NCI-H146 (cell line): ENCODE results near the gene ZNF197.
"Not testable (repeated sequence)": the region's sequence is repeated elsewhere in the genome, so short reads cannot be mapped to it uniquely, and the experiment has no call there.

Experiments
- DNase-seq: peaks from one replicate; lab custom pipeline; 2025; lab: John Stamatoyannopoulos, UW

The ZNF197 gene

DNA sequence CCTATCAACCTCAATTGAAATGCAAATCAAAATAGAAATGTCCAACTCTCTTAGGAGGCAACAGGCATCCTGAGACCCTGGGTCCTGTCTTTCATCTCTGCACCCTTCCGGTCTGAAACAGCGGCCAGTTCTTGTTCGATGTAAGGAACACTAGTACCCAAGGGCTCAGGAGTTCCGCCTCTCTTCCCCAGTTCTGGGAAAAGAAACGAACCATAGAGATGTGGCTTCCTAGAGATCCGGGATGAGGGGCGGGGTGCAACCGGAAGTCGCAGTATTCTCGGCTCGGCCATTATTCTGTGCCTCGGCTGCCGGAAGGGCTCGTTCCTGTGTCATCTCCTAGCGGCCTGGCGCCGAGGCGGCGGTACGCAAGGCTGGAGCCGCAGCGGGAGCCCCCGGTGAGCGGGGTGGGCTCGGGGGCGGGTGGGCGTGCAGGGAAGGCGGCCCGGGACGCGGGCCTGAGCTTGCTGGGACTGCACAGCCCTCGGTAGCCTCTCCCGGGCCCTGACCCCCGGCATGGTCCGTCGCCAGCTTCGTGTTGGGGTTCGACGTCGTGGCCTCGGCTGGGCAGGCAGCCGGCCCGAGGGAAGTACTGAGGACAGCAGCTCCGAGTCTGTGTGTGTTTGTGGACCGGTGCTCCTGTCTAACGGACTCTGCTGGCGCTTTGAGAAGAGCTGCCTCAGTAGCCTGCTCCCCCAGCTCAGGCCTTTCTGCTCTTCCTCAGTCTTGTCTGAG lies at the start of gene ZNF197:
Gene ZNF197 (plus strand): TSS at position 288 of the 732 bp plus-strand sequence. CDS start 4,119 bp downstream, outside the sequence.
- peak; percentile 91 for DNase-seq

DNA sequence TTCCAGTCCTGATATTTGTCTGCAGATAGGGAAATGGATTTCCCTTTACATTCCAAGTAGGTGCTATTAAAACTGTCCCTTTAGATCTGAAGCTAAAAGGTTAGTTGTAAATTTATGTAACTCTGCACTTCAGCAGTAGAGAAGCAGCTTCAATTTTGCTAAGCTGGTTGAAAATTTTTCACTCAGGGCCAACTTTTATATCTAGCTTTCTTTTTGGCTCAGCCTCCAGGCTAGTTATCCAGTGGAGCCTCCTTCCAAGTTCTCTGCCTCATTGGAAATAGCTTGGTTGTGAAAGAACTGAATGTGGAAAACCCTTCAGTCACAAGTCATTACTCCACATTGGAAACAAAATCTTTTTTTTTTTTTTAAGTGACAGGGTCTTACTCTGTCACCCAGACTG lies 48.2 kb upstream of the ZNF197 start:
- DNase-seq: no peak

DNA sequence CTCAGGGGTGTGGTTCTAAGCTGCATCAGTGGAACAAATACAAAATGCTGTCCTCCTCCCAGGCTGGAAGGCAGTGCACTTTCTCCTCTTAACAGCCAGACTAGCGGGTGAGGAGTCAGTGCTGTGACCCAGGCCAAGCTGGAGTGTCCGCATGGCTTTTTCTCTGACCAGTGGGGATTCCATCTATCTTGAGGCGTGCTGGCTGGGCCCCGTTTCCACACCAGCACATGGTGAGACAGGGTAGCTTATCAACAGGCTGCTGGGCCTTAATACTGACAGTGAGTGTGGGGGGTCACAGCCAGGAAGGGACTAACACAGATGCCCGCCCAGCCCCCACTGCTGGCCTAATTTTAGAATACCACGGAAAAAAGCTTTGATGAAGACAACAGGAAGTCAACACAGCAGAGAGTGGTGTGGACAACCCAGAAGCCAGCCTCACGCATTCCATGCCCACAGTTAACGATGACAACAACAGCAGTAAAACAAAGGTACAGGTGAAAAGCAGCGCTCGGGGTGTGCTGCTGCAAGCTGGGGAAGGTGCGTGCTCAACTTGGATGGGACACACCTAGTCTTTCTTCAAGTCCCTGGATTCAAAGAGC lies 47.4 kb upstream of the ZNF197 start:
- DNase-seq: not testable (repeated sequence)

DNA sequence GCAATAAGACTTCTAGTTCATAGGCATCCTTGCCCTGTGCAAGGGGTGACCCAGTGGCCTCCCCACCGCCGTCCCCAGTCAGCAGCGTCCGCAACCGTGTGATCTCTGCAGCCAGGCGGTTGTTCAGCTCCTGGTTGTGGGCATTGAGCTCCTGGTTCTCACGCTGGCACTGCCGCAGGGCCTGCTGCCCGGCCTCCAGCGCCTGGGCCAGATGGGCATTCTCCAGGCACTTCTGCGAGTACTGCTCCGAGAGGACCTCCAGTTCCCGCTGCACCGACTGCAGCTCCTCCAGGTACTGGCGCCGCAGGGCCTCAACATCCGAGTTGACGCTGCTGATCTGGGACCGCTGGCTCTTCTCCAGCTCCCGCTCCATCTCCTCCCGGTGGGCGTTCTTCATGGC lies 46.5 kb upstream of the ZNF197 start:
- not testable (repeated sequence) for DNase-seq

DNA sequence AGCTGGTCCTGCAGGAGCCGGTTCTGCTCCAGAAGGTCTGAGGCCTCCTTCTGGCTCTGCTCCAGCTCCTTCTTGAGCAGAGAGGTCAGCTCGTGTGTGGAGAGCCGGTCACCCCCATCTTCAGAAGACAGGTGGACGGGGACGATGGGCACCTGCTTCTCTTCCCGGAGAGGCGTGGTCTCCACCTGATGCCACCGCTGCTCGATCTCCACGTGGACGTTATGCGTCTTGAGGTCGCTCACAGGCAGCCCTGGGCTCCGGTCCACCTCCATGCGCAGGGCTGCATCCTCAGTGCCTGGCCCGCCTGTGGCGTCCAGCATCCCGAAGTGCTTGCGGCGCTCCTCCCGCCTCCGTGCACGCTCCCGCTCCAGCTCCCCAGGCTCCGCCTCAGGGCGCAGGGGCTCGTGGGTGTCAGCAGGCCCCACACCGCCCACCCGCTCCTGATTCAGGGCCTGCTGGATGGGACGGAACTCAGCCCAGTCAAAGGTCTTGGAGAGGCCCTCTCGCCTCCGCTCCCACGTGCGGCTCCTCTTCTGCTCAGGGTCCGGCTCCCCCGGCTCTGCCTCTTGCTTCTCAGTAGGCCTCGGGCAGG lies 45.8 kb upstream of the ZNF197 start:
- DNase-seq: not testable (repeated sequence)

DNA sequence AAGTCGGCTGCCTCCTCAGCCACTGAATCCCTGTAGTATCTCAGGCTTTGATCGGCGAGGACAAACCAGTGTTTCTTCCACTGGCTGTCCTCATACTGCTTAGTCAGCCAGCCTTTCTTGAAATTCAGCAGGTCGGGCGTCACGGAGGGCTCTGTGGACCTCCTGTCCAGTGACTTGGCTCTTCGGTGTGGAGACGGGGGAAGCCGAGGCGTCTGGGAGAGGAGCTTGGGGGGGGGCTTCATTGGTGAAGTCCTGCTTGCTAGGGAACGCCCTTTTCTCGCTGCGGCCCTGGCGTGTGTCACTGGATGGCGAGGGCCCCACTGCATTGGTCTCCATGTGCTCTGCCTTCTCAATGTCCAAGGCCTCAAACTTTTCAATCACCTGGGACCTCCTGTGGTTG lies 45.1 kb upstream of the ZNF197 start:
- not testable (repeated sequence) for DNase-seq

DNA sequence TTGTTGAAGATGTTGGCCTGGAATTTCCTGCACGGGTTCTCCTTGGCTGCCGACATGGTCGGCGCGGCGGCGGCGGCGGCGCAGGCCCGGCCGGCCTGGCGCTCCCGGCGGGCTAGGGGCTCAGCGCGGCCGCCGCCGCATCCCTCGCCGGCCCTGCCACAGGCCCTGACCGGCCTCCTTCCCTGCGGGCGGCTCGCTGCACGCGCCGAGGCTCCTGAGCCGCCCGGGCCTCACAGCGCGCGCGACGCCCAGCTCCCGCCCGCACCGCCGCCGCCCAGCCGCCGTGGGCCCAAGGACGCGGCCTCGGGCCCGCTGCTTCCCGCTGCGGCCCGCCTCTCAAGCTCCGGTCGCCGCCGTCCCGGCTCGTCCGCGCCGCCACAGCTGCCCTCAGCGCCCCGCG lies 43.9 kb upstream of the ZNF197 start:
- DNase-seq: not testable (repeated sequence)

DNA sequence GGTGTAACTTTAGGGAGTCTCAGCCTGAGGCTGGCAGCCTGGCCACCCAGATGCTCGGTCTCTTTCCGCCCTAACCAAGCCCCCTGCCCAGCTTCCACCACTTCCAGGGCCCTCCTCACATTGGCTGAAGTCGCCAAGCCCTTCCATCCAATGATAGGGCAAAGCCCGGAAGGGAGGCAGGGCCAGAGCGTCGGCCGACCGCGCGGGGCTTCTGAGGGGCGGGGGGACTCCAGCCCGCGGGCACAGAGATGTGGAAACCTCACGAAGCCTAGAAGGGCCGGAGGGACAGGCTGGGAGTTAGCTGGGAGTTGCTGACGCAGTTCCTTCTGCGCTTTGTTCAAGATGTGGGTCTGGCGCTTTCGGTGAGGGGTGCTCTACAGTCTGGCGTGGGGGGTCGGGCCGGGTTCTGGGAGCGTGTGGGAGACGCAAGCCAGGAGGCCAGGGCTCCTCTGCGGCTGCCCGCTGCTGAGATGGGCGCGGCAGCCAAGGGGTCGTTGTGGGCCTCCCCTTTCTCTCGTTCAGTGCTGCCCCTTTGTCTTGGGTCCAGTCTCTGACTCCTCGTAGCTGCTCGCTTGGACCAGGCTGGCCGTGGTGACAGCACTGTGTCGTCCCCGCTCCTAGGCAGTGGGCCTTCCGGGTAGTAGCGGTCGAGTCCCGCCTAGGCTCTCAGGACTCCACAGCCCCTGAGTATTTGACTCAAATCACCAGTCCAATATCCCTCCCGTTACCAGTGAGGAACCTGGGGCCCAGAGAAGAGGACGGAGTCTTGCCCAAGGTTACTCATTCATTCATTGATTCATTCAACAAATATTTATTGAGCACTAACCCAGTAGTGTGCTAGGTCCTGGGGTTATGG lies 40.0 kb upstream of the ZNF197 start, which contains the start of gene ZNF660:
Gene ZNF660 (plus strand): TSS at position 319 of the 856 bp plus-strand sequence. CDS start 9,230 bp downstream, outside the sequence.
- peak; percentile 89 for DNase-seq

DNA sequence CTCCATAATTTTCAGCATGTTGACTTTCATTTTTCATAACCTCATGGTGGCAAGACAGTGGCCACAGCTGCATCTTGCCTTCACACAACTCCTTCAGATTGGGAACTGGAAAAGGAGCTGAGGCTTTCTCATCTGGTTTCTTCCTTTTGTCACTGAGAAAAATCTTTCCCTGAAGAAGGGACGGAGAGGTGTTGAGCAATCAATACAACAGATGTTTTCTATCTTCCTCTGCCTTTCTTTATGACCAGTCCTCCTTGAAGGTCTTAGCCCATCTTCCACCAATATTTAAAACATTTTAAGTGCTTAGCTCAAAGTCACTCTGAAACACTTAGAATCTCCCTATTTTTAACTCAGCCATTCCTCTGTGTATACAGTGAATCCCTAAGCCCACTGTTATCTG lies 28.2 kb upstream of the ZNF197 start:
- no peak for DNase-seq

DNA sequence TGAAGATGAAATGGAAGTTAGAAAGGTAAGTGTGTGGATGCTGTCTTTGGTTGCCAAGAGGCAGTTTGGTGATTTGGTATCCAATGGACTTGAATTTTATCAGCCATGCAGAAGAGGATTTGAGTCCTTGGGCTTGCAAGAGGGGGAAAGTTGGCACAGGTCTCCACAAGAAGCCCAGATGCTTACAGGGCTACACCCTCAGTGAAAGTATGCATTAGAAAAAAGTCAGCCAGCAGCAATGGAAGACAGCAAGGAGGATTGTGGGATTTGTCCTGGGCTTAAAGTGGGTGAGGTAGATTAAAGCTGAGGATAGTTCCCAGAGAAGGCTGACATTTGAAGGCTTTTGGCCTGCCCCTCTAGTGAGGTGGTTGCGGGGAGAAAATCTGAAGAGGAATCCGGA lies 23.1 kb upstream of the ZNF197 start:
- DNase-seq: no peak

DNA sequence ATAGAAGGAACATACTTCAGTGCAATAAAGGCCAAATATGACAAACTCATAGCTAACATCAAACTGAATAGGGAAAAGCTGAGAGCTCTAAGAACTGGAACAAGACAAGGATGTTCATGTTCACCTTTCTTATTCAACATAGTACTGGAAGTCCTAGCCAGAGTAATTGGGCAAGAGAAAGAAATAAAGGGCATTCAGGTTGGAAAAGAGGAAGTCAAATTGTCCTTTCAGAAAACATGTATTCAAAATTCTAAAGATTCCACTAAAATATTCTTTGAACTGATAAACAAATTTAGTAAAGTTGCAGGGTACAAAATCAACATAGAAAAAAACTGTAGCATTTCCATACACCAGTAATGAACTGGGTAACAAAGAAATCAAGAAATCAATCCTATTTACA lies 12.2 kb upstream of the ZNF197 start:
- no peak for DNase-seq

DNA sequence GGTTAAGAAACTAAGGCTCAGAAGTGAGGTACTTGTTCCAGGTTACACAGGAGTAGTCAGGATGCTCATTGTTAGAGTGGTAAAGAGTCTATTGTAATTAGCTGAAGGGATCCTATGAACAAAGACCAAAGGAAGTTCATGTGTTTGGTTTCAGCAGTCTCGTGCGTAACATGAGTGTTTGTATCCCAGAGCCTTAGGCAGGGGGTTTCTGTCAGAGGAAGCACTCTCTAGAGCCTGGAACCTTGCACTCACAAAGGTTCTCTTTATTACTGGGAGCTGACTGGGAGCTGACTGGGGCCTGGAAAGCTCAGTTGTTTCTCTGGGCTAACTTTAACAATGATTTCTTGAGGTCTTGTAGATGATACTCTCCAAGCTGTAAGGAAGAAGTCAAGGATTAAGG lies 3.9 kb downstream of the ZNF197 start:
- no peak for DNase-seq

DNA sequence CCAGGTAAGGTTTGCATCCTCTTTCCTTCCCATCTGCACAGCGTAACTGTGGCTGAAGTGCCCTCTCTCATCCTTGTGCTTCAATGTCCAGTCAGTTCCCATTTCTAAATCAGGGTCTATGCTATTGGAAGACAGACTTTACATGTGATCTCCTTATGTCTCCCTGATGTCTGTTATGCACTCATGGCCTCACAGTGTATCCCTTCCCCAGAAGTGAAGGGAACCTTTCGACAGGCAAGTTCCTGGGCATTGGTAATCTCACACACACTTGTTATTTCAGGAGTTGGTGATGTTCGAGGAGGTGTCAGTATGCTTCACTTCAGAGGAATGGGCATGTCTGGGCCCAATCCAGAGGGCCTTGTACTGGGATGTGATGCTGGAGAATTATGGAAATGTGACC lies 7.4 kb downstream of the ZNF197 start:
- DNase-seq: no peak

DNA sequence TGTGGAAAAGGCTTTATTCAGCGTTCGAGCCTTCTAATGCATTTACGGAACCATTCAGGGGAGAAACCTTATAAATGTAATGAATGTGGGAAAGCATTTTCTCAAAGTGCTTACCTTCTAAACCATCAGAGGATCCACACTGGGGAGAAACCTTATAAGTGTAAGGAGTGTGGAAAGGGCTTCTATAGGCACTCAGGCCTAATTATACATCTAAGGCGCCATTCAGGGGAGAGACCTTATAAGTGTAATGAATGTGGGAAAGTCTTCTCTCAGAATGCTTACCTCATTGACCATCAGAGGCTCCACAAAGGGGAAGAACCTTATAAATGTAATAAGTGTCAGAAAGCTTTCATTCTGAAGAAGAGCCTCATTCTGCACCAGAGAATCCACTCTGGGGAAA lies 17.5 kb downstream of the ZNF197 start:
- no peak for DNase-seq

DNA sequence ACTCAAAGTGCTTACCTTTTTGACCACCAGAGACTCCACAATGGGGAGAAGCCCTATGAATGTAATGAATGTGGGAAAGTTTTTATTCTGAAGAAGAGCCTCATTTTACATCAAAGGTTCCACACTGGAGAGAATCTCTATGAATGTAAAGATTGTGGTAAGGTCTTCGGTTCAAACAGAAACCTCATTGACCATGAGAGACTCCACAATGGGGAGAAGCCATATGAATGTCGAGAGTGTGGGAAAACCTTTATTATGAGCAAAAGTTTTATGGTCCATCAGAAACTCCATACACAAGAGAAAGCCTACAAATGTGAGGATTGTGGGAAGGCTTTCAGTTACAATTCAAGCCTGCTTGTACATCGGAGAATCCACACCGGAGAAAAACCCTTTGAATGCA lies 18.2 kb downstream of the ZNF197 start:
- no peak for DNase-seq

DNA sequence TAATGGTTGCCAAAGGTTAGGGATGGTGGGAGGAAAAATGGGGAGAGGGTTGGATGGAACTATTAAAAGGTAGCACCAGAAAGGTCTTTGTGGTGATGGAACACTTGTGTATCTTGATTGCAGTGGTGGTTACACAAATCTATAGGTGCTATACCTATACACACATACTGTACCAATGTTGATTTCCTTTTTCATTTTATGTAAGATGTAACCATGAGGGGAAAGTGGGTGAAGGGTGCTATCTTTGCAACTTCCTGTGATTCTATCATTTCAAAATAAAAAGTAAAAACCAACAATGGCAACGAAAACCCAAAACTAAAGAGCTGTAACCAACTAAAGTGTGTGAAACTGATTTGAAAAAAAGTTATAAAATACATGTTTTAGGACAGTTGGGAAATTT lies 22.9 kb downstream of the ZNF197 start:
- DNase-seq: no peak

DNA sequence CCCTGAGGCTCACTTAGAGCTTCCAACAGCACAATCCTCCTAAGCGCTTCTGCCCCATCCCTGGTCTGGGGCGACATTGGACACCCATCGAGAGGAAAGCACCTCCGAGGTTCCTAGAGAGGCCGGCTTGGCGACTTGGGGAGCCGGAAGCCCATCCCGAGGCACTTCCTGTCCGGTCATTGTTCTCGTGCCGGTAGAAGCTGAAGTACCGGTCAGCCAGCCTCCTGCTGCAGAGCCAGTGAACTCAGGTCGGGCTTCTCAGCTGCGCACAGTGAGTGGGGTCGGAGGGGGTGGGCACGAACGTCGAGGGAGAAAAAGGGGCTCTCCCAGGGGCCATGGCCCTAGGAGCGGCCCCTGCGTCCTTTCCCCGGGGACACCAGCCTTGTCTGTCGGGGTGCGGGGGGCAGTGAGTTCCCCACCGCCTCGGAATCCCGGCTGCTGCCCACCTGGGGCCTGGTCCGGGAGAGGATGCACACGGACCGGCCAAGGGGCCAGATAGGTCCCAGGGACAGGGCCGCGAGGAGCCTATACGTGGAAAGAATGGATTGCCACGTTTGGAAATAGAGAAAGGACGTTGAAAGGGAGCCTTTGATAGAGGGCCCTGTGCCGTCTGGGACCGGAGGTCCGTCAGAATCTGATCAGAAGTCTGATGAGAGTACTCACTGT lies 23.9 kb downstream of the ZNF197 start, which contains the start of gene ZNF35:
Gene ZNF35 (plus strand): TSS at position 169 of the 666 bp plus-strand sequence. CDS start 2,336 bp downstream, outside the sequence.
- DNase-seq: peak; percentile 88

DNA sequence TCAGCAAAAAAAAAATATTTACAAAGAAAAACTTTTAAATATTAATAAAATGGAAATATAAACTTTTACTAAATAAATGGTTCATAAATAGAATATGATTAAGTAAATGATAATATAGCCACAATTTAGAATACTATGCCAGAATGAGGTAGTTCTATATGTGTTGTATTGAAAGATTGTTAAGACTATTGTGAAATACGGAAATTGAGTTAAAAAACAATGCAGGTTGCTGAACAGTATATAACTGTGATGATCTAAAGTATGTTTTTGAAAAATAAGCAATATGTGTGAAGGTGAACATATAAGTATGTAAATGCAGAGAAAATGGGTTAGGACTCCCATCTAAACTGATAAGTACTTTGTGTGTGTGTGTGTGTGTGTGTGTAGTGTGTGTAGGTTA lies 24.9 kb downstream of the ZNF197 start:
- DNase-seq: no peak

DNA sequence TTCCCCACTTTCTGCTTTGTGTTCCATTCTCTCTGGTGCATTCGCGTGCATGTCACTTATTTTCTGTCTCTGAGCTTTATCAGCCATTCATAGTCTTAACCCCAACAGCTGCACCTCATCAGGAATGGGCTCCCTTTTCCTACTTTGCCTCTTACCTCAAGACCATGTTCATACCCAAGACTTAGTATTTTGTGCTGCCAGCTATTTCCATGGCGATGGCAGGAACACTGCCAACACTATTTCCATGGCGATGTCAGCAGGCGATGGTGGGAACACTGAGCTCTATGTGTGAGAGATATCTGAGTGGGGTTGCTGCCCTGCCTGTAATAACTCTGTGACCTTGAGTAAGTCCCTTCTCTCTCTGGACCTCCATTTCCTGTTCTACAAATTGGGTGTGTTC lies 29.2 kb downstream of the ZNF197 start:
- DNase-seq: no peak

DNA sequence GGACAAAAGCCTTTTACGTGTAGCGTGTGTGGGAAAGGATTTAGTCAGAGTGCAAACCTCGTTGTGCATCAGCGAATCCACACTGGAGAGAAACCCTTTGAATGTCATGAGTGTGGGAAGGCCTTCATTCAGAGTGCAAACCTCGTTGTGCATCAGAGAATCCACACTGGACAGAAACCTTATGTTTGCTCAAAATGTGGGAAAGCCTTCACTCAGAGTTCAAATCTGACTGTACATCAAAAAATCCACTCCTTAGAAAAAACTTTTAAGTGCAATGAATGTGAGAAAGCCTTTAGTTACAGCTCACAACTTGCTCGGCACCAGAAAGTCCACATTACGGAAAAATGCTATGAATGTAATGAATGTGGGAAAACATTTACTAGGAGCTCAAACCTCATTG lies 34.2 kb downstream of the ZNF197 start:
- DNase-seq: no peak

DNA sequence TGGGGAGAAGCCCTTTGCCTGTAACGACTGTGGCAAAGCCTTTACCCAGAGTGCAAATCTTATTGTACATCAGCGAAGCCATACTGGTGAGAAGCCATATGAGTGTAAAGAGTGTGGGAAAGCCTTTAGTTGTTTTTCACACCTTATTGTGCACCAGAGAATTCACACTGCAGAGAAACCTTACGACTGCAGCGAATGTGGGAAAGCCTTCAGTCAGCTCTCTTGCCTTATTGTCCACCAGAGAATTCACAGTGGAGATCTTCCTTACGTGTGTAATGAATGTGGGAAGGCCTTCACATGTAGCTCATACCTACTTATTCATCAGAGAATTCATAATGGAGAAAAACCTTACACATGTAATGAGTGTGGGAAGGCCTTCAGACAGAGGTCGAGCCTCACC lies 34.6 kb downstream of the ZNF197 start:
- no peak for DNase-seq

DNA sequence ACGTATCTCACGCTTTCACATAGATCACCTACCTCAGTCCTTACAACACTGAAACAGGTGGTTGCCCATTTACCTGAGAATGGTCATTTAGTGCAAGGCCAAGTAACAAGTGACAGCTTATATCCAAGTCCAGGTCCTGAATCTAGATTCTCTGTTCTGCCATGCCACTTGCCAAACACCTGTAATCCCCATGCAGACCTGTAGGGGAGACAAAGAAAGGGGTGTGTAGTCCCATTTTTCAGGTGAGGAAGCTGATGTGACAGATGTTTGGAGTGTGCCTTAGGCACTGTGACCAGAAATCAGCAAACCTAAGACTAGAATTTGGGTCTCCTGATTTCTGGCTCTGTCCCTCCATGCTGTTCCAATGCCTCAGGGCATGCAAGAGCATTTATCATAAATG lies 36.4 kb downstream of the ZNF197 start:
- no peak for DNase-seq
